ENCODE measurements around the gene CORO7. TPM values are rescaled to one million over a fixed set of nuclear protein-coding genes. Genes with fewer than 3 reads are reported as not detected.
A peak's percentile ranks its signal among the peaks of the same experiment; 100 is the strongest.

Gene CORO7
- total and polyA plus RNA-seq, 9 of the 15 experiments (the other 6 are each of a cell fraction or from before 2014, with no cell fraction given) = 0.45 to 77.2 (median 18.7) TPM

DNA sequence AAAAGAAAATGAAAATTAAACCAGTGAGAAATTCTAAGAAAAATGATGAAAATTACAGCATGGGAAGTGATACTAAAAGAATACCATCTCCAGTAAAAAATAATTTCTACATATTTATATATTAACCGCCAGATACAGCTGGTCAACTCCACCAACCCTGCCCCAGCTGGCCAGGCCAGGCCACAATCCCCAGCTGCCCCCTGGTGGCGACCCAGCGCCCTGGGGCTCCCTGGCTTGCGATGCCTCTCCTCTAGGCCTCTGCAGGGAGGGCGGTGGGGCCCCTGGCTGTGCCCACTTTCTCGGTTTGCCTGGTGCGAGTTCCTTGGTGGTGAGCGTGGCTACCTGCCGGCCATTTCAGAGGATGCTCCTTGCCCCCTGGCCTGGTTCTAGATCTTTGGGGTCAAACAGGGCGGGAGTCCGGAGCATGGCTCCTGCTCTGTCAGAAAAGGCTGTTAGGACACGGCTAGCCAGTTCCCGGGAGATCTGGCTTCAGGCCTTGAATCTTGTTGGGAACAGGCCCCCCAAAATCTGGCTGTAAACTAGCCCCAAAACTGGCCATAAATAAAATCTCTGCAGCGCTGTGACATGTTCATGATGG is 86.0 kb downstream of the CORO7 start (continued):
- TF ChIP-seq, protein P1, sequence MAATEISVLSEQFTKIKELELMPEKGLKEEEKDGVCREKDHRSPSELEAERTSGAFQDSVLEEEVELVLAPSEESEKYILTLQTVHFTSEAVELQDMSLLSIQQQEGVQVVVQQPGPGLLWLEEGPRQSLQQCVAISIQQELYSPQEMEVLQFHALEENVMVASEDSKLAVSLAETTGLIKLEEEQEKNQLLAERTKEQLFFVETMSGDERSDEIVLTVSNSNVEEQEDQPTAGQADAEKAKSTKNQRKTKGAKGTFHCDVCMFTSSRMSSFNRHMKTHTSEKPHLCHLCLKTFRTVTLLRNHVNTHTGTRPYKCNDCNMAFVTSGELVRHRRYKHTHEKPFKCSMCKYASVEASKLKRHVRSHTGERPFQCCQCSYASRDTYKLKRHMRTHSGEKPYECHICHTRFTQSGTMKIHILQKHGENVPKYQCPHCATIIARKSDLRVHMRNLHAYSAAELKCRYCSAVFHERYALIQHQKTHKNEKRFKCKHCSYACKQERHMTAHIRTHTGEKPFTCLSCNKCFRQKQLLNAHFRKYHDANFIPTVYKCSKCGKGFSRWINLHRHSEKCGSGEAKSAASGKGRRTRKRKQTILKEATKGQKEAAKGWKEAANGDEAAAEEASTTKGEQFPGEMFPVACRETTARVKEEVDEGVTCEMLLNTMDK (IDR thresholded peaks at IDR 0.05; ENCODE audit: borderline replicate concordance, insufficient read depth, low read depth, low read length, poor library complexity, severe bottlenecking) = peak; percentile 78
- TF ChIP-seq, protein P2, sequence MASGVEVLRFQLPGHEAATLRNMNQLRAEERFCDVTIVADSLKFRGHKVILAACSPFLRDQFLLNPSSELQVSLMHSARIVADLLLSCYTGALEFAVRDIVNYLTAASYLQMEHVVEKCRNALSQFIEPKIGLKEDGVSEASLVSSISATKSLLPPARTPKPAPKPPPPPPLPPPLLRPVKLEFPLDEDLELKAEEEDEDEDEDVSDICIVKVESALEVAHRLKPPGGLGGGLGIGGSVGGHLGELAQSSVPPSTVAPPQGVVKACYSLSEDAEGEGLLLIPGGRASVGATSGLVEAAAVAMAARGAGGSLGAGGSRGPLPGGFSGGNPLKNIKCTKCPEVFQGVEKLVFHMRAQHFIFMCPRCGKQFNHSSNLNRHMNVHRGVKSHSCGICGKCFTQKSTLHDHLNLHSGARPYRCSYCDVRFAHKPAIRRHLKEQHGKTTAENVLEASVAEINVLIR (CRISPR knock-in tag; IDR thresholded peaks at IDR 0.05) = no peak
- TF ChIP-seq NEUROD1 (IDR thresholded peaks at IDR 0.05; ENCODE audit: borderline replicate concordance, low read depth, low read length, partially characterized antibody) (no peak), RAD21 (CRISPR knock-in tag; conservative IDR thresholded peaks at IDR 0.05 in 1 of 2, IDR thresholded peaks at IDR 0.05 in 1 of 2) (peak; percentile 95 to 97), ZNF165 (CRISPR knock-in tag; IDR thresholded peaks at IDR 0.05; ENCODE audit: borderline replicate concordance) (no peak), CHD4 (IDR thresholded peaks at IDR 0.05; ENCODE audit: insufficient read depth, insufficient replicate concordance, low read depth, low read length, poor library complexity, severe bottlenecking) (no peak), DACH1 (IDR thresholded peaks at IDR 0.05; ENCODE audit: partially characterized antibody) (peak; percentile 63), LEF1 (IDR thresholded peaks at IDR 0.05) (no peak), ZNF436 (CRISPR knock-in tag; IDR thresholded peaks at IDR 0.05) (no peak), ZNF23 (CRISPR knock-in tag; IDR thresholded peaks at IDR 0.05) (no peak), PRMT5 (CRISPR knock-in tag; IDR thresholded peaks at IDR 0.05) (no peak), CSDE1 (IDR thresholded peaks at IDR 0.05) (no peak), EZH2 (IDR thresholded peaks at IDR 0.05; ENCODE audit: borderline replicate concordance, low read depth, low read length) (no peak), SRSF9 (IDR thresholded peaks at IDR 0.05; ENCODE audit: borderline replicate concordance, low read depth, low read length) (no peak)
- TF ChIP-seq, protein P3, sequence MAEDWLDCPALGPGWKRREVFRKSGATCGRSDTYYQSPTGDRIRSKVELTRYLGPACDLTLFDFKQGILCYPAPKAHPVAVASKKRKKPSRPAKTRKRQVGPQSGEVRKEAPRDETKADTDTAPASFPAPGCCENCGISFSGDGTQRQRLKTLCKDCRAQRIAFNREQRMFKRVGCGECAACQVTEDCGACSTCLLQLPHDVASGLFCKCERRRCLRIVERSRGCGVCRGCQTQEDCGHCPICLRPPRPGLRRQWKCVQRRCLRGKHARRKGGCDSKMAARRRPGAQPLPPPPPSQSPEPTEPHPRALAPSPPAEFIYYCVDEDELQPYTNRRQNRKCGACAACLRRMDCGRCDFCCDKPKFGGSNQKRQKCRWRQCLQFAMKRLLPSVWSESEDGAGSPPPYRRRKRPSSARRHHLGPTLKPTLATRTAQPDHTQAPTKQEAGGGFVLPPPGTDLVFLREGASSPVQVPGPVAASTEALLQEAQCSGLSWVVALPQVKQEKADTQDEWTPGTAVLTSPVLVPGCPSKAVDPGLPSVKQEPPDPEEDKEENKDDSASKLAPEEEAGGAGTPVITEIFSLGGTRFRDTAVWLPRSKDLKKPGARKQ (CRISPR knock-in tag; IDR thresholded peaks at IDR 0.05) = no peak
- TF ChIP-seq, protein P4, sequence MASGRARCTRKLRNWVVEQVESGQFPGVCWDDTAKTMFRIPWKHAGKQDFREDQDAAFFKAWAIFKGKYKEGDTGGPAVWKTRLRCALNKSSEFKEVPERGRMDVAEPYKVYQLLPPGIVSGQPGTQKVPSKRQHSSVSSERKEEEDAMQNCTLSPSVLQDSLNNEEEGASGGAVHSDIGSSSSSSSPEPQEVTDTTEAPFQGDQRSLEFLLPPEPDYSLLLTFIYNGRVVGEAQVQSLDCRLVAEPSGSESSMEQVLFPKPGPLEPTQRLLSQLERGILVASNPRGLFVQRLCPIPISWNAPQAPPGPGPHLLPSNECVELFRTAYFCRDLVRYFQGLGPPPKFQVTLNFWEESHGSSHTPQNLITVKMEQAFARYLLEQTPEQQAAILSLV (tag; IDR thresholded peaks at IDR 0.05) = no peak
- TF ChIP-seq, protein P5, sequence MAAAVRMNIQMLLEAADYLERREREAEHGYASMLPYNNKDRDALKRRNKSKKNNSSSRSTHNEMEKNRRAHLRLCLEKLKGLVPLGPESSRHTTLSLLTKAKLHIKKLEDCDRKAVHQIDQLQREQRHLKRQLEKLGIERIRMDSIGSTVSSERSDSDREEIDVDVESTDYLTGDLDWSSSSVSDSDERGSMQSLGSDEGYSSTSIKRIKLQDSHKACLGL (CRISPR knock-in tag; IDR thresholded peaks at IDR 0.05; ENCODE audit: borderline replicate concordance, poor library complexity, severe bottlenecking) = no peak
- TF ChIP-seq, protein P6, sequence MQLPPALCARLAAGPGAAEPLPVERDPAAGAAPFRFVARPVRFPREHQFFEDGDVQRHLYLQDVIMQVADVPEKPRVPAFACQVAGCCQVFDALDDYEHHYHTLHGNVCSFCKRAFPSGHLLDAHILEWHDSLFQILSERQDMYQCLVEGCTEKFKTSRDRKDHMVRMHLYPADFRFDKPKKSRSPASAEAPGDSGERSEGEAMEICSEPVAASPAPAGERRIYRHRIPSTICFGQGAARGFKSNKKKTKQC (CRISPR knock-in tag; IDR thresholded peaks at IDR 0.05) = no peak
- TF ChIP-seq, protein P7, sequence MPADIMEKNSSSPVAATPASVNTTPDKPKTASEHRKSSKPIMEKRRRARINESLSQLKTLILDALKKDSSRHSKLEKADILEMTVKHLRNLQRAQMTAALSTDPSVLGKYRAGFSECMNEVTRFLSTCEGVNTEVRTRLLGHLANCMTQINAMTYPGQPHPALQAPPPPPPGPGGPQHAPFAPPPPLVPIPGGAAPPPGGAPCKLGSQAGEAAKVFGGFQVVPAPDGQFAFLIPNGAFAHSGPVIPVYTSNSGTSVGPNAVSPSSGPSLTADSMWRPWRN (IDR thresholded peaks at IDR 0.05; ENCODE audit: low read depth) = no peak

Data from K562 (cell line).